HG03521 (cell line): Measurements from ENCODE around the gene TUFM.
"Not testable (repeated sequence)": the region's sequence is repeated elsewhere in the genome, so short reads cannot be mapped to it uniquely, and the experiment has no call there.

Experiments
- ATAC-seq: cut with Tn5 transposase; IDR thresholded peaks from one replicate; pipeline ENCODE4 v1.9.1; 2021; ENCODE audit warnings: mild to moderate bottlenecking, moderate library complexity; ENCODE audit not compliant: unreplicated experiment

The TUFM gene

GRCh38 chr16:28846080-28846932 is at the start of gene TUFM:
TUFM (minus strand) TSS chr16:28846348; CDS start chr16:28846269, 79 bp downstream.
- peak; percentile 86 for ATAC-seq

GRCh38 chr16:28895609-28896008 is 49.5 kb upstream of the TUFM start:
- no peak for ATAC-seq

- ATAC-seq, result no peak
Observed at GRCh38 chr16:28893291-28893690, 47.1 kb upstream of the TUFM start.

- ATAC-seq, result no peak
Observed at GRCh38 chr16:28891964-28892890, 46.1 kb upstream of the TUFM start.

- not testable (repeated sequence) for ATAC-seq
Observed at GRCh38 chr16:28890355-28890754, 44.2 kb upstream of the TUFM start.

GRCh38 chr16:28886945-28887344 is 40.8 kb upstream of the TUFM start:
- no peak for ATAC-seq

- ATAC-seq, result no peak
Observed at GRCh38 chr16:28884045-28884444, 37.9 kb upstream of the TUFM start.

- ATAC-seq, result no peak
Observed at GRCh38 chr16:28883221-28883996, 37.3 kb upstream of the TUFM start.

- no peak for ATAC-seq
Observed at GRCh38 chr16:28882551-28883160, 36.5 kb upstream of the TUFM start.

GRCh38 chr16:28881565-28881964 is 35.4 kb upstream of the TUFM start:
- ATAC-seq, result not testable (repeated sequence)

GRCh38 chr16:28880955-28881354 is 34.8 kb upstream of the TUFM start:
- ATAC-seq, result no peak

GRCh38 chr16:28880589-28880915 is 34.4 kb upstream of the TUFM start:
- ATAC-seq, result no peak

- peak; percentile 78 for ATAC-seq
Observed at GRCh38 chr16:28879841-28880588, 33.9 kb upstream of the TUFM start.

GRCh38 chr16:28879261-28879840 is 33.2 kb upstream of the TUFM start:
- peak; percentile 18 for ATAC-seq

- ATAC-seq, result no peak
Observed at GRCh38 chr16:28878083-28878926, 32.2 kb upstream of the TUFM start, which contains the start of gene ATP2A1. ATP2A1 (plus strand) TSS chr16:28878488; CDS start chr16:28878672, 184 bp downstream.

- ATAC-seq, result no peak
Observed at GRCh38 chr16:28877655-28878000, 31.5 kb upstream of the TUFM start.

- no peak for ATAC-seq
Observed at GRCh38 chr16:28876973-28877654, 31.0 kb upstream of the TUFM start.

- ATAC-seq, result no peak
Observed at GRCh38 chr16:28876019-28876659, 30.0 kb upstream of the TUFM start.
